ENCODE data around the gene HDAC11. TPM values are rescaled to one million over a fixed set of nuclear protein-coding genes. Genes with fewer than 3 reads are reported as not detected.
A peak's percentile ranks its signal among the peaks of the same experiment; 100 is the strongest.

The HDAC11 gene
- total RNA-seq, 1 donor from 2014 or later = 18.2 TPM

DNA sequence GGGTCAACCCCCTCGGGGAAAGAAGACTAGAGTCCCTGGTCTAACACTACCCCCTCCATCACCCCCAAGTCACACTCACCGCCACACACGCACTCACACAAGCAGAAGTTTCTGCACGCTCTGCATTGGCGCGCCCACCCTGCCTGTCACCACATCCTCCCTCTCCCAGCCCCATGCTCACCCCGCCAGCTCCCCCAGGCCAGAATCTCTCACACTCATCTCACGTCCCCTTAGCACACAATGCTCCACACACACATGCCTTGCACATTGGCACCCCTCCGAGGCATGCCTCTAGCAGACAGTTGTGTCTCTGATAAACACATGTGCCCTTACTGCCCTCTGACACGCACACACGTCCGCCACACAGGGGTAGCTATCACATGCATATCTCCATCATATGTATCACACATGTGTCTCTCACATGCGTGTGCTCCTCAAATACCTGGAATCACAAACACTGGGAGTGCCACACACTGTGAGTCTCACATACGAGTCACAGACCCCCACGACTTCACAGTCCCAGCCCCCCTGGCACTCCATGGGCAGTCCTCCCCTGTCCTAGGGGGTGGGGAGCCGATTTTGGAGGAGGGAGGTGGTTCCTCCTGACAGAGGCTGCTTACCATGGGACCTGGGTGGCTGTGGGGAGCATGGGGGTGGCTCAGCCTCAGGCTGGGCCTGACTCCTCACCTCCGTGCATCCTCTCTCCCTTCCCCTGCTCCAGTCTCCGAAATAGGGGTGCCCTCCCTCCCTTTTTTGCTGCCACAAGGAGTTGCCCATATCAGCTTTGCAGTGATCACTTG, 69.7 kb downstream of the HDAC11 start:
- peaks cover 22% of the 10 kb centered on the region for H3K27me3 ChIP-seq (ENCODE audit: low read depth)
- no peak for ATAC-seq
- intact Hi-C loops (cut with DNase I) = no loop called here

DNA sequence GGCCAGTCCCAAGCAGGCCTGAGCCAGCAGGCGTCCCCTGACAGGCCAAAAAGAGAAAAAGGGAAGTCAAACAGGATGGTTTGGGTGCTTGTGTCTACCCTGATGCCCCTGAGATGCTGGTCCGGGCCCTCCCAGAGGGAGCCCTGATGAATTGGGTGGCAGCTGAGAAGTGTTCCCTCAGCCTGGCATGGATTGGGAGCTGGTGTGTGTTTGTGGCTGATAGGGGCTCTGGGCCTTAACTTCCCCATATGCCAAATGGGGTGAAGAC, 70.3 kb downstream of the HDAC11 start:
- TF ChIP-seq, protein P1, sequence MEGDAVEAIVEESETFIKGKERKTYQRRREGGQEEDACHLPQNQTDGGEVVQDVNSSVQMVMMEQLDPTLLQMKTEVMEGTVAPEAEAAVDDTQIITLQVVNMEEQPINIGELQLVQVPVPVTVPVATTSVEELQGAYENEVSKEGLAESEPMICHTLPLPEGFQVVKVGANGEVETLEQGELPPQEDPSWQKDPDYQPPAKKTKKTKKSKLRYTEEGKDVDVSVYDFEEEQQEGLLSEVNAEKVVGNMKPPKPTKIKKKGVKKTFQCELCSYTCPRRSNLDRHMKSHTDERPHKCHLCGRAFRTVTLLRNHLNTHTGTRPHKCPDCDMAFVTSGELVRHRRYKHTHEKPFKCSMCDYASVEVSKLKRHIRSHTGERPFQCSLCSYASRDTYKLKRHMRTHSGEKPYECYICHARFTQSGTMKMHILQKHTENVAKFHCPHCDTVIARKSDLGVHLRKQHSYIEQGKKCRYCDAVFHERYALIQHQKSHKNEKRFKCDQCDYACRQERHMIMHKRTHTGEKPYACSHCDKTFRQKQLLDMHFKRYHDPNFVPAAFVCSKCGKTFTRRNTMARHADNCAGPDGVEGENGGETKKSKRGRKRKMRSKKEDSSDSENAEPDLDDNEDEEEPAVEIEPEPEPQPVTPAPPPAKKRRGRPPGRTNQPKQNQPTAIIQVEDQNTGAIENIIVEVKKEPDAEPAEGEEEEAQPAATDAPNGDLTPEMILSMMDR (IDR thresholded peaks at IDR 0.05) = no peak
- Histone ChIP-seq H3K4me3 (peak overlapping the region; percentile 37), H3K27me3 (ENCODE audit: low read depth) (peaks cover 22% of the 10 kb centered on the region)

More for the DNA sequence above, 69.7 kb downstream of the HDAC11 start:
- no peaks in the 10 kb centered on the region for H3K36me3 ChIP-seq
- DNase-seq = no peak
- no peaks in the 10 kb centered on the region for H3K9me3 ChIP-seq
- peaks cover 10% of the 10 kb centered on the region for H3K4me1 ChIP-seq
- no peak overlapping the region for H3K27ac ChIP-seq
- H3K4me3 ChIP-seq = peak overlapping the region; percentile 37
- TF ChIP-seq, protein P1 (IDR thresholded peaks at IDR 0.05) = no peak

DNA sequence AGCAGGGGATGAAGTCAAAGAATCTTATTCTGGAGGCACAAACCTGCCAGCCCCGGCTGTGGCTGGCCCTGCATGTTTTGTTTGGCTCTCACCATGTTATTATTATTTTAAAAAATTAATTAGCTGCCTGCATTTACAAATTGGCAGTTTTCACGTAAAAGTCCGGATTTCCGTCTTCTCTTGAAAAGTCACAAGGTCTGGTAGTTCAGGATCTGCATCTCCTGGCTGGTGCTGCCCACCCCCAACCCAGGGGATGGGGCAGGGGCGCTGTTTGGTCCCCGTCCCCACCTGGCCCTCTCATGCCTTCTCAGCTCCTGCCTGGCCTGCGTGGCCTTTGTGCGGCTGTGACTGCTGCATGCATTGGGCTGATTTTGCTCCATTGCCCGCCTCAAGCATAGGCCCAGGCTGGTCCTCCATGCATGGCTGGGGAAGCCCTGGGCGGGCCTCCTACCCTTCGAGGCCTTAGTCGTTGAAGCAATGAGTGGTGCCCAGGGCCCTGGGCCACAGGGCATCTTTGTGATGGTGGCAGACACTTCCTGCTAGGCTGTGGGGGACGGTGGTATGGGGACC, 70.8 kb downstream of the HDAC11 start:
- Histone ChIP-seq H3K4me3 (no peak overlapping the region), H3K36me3 (no peaks in the 10 kb centered on the region), H3K9me3 (no peaks in the 10 kb centered on the region), H3K27me3 (ENCODE audit: low read depth) (peaks cover 22% of the 10 kb centered on the region), H3K27ac (no peak overlapping the region), H3K4me1 (peaks cover 10% of the 10 kb centered on the region)
- TF ChIP-seq, protein P1 (IDR thresholded peaks at IDR 0.05) = no peak
- intact Hi-C loops (cut with DNase I) = no loop called here
- ATAC-seq = no peak
- no peak for DNase-seq

More for the DNA sequence above, 70.3 kb downstream of the HDAC11 start:
- no peak overlapping the region for H3K27ac ChIP-seq
- ATAC-seq (no peak), DNase-seq (no peak)
- H3K4me1 ChIP-seq = peaks cover 10% of the 10 kb centered on the region
- H3K36me3 ChIP-seq = no peaks in the 10 kb centered on the region
- no peaks in the 10 kb centered on the region for H3K9me3 ChIP-seq
- intact Hi-C loops (cut with DNase I) = no loop called here

DNA sequence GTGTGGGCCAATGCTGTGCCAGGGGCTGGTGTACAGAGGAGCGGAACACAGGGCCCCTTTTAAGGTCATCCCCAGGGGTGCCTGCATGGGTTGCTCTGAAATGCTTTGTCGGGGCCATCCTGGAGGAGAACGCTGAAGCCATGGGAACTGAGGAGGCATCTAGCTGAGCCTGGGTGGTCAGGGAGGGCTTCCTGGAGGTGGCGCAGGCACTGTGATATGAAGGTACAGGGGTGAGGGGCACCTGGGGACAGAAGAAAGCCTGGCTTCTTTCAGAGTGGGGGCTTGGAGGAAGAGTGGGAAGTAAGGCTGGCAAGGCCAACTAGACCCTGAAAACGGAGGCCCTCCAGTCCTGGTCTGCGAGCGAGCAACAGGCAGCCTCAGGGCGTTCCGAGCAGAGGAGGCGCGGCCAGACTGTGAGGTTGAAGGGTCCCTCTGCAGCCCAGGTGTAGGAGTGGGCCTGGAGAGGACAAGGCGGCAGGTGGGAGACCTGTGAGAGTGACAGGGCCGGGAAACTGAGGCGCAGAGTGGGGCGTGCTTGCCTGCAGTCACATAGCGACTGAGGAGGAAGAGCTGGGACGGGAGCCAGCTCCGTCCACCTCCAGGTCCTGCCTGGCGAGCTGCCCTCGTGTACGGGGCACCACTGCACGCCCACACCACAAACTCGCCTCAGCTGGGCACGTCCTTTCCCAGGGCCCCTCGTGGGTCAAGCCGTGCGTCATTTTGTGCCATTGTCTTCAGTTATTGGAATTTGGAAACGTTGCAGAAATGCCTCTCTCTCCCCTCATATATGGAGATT, 72.9 kb downstream of the HDAC11 start:
- ATAC-seq = no peak
- Histone ChIP-seq H3K36me3 (no peaks in the 10 kb centered on the region), H3K9me3 (no peaks in the 10 kb centered on the region), H3K27ac (no peak overlapping the region), H3K4me3 (no peak overlapping the region), H3K27me3 (ENCODE audit: low read depth) (peaks cover 20% of the 10 kb centered on the region), H3K4me1 (peaks cover 6% of the 10 kb centered on the region)
- DNase-seq = no peak
- TF ChIP-seq, protein P1 (IDR thresholded peaks at IDR 0.05) = no peak
- intact Hi-C loops (cut with DNase I) = no loop called here

DNA sequence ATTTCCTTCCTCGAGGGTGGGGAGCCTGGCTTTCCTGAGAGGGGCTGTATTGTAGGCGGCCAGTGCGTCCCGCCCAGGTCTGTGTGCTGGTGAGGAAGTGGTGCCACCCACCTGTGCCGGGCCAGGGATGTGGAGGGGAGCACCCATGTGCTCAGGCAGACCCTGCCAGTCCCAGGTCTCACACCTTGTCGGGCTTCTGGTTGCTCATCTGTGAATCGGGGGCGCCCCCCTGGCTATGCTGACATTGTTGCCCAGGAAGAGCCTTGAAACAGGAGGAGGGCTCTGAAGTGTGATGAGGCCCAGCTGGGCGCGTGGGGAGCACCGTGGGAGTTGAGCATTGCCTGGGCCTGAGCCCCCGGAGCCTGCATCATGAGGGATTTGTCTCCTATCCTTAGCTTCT, 73.6 kb downstream of the HDAC11 start:
- intact Hi-C loops (cut with DNase I) = no loop called here
- TF ChIP-seq, protein P1 (IDR thresholded peaks at IDR 0.05) = no peak
- Histone ChIP-seq H3K9me3 (no peaks in the 10 kb centered on the region), H3K4me1 (peaks cover under 1% of the 10 kb centered on the region), H3K36me3 (no peaks in the 10 kb centered on the region), H3K27ac (no peak overlapping the region), H3K27me3 (ENCODE audit: low read depth) (peaks cover 13% of the 10 kb centered on the region), H3K4me3 (no peak overlapping the region)
- DNase-seq (no peak), ATAC-seq (no peak)
